NK-92 (cell line): ENCODE results near the gene PLAC8.
"Not testable (repeated sequence)": the region's sequence is repeated elsewhere in the genome, so short reads cannot be mapped to it uniquely, and the experiment has no call there.

Experiments
- DNase-seq: peaks from one replicate; lab custom pipeline; 2025; ENCODE audit not compliant: unreplicated experiment; lab: John Stamatoyannopoulos, UW

The PLAC8 gene

GRCh38 chr4:83112678-83113428 lies 1.7 kb downstream of the PLAC8 start:
- DNase-seq, result no peak

GRCh38 chr4:83112231-83112630 lies 2.3 kb downstream of the PLAC8 start:
- no peak for DNase-seq

DNA sequence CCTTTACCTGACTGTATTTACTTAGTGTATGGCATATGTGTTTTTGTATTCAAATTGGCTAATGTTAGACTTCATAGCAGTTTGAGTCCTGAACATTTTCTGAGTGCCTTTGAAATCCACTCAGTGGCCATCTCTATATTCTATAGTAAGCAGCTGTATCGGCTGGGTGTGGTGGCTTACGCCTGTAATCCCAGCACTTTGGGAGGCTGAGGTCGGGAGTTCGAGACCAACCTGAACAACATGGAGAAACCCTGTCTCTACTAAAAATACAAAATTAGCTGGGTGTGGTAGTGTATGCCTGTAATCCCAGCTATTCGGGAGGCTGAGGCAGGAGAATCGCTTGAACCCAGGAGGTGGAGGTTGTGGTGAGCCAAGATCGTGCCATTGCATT lies 2.8 kb downstream of the PLAC8 start:
- DNase-seq, result not testable (repeated sequence)

DNA sequence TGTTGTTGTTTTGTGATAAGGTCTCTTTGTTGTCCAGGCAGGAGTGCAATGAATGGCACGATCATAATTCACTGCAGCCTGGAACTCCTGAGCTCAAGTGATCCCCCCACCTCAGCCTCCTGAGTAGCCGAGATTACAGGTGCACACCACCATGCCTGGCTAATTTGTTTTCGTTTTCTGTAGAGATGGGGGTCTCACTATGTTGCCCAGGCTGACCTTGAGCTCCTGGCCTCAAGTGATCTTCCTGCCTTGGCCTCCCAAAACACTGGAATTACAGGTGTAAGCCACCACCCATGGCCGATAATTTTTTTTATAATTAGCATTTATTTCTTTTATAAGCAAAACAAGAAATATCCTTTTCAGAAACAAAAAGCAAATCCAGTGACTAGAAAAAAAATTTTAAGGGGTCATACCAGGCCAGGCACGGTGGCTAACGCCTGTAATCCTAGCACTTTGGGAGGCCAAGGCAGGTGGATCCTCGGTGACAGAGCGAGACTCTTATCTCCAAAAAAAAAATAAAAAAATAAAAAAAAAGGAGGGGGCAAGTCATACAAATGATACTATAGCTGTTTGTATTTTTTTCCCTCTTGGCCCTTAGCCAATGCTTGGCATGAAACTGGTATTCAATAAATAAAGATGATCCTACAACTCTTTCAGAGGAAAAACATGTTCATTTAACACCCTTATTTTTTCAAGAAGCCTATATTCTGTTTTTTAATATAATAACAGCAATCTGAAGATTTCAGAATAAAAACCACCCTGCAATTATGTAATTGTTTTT lies 3.4 kb downstream of the PLAC8 start:
- no peak for DNase-seq

DNA sequence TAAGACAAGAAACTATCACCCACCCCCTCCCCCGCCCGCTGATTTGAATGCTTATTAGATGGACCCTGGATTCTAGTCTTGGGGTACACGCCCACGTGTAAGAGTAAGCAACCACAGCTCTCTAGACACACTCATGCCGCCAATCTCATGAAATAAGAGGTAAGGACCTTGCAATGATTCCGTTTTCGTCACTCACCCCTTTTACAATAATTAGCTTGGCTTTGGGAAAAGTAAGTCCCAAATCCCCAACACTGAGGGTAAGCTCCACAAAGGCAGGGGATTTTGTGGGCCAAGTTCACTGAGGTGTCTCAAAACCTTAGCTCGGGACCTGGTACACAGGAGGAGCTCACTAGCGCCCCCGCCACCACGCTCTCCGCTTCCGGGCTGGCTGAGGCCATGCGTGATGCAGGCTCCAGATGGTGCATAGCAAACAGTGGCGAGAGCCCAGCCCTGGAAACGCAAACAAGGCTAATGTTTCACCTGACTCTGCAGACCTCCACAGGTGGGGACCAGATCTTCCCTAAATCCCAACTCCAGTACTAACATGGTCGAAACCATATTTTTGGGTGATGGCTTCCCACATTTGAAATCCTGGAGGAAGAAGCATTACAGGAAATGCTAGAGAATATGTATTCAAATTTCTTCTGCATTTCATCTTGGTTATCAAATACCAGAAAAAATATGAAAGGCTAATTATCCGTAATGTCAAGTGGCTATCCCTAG lies 4.1 kb downstream of the PLAC8 start:
- DNase-seq, result no peak

GRCh38 chr4:83109480-83110222 lies 4.9 kb downstream of the PLAC8 start:
- DNase-seq, result no peak

GRCh38 chr4:83108101-83108861 lies 6.2 kb downstream of the PLAC8 start:
- no peak for DNase-seq

GRCh38 chr4:83107631-83108030 lies 6.9 kb downstream of the PLAC8 start:
- no peak for DNase-seq

DNA sequence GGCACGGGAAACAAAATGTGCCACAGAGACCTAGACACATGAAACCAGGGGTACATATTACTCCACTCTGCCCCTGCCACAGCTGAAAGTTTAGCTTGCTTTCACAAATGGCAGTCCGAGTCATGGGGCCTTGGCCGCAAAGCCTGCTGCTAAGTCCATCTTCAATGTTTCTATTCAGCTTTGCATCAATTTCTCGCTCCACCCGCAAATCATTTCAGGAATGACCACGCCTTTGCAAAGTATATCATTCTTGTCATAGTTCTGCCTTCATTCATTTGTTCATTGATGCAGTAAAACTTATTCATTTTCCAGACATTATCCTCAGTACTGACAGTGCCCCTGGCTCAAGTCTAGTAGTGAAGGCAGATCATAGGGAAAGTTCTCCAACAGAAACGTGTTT lies 9.5 kb downstream of the PLAC8 start:
- no peak for DNase-seq

DNA sequence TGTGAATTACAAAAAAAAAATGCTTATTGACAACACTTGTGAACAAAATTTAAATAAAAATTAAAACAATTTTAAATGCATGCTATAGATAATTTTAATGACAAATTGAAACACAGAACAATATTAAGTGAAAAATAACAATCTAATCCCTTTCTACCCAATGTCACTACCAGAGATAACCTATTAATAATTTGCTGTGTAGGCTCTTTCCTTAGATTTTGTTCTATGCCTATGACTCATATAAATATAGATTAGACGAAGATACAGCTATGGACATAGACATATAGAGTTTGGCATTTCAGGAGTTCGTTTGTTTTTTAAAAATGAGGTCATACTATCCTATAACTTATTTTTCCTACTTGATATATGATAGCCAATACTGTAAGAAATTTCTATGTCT lies 18.1 kb downstream of the PLAC8 start:
- no peak for DNase-seq

GRCh38 chr4:83093060-83093640 lies 21.4 kb downstream of the PLAC8 start:
- no peak for DNase-seq

- DNase-seq, result no peak
These were observed 24.9 kb downstream of the PLAC8 start for GRCh38 chr4:83089410-83090157.

- DNase-seq, result not testable (repeated sequence)
These were observed 29.6 kb downstream of the PLAC8 start for GRCh38 chr4:83084956-83085355.

- no peak for DNase-seq
These were observed 30.5 kb downstream of the PLAC8 start for GRCh38 chr4:83083925-83084475.

DNA sequence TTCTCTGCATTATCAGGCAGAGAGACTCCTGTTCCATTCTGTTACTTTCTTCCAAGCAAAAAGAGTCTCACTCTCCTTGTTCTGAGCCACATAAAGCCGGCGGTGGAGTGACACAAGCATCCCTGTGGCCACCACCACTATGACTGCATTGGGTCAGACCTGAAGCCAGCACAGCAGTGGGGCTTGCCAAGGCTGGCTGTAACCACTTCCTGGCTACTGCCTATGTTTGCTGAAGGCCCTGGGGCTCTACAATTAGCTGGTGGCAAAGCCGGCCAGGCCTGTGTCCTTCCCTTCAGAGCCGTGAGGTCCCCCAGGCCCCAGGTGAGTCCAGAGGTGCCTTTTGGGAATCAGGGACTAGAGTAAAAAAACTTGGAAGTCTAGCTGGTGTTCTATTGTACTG lies 31.8 kb downstream of the PLAC8 start:
- DNase-seq, result no peak

GRCh38 chr4:83080561-83080960 lies 34.0 kb downstream of the PLAC8 start:
- no peak for DNase-seq

- no peak for DNase-seq
These were observed 39.0 kb downstream of the PLAC8 start for GRCh38 chr4:83075311-83076095.

GRCh38 chr4:83074783-83075182 lies 39.7 kb downstream of the PLAC8 start:
- DNase-seq, result not testable (repeated sequence)
